Esophagus (tissue), 2 donors: Measurements from ENCODE around the gene FAM163B. TPM values are rescaled to one million over a fixed set of nuclear protein-coding genes. Genes with fewer than 3 reads are reported as not detected.

ENCODE experiments used
- H3K27ac ChIP-seq, 2 donors: one replicate each; pipeline ENCODE4 v1.5.1; 2013; ENCODE audit warnings: low read depth in 2 of 2, mild to moderate bottlenecking in 2 of 2, inconsistent platforms in 1 of 2, low read length in 1 of 2, moderate library complexity in 1 of 2
- H3K27me3 ChIP-seq, 2 donors: one replicate each; pipeline ENCODE4 v1.6.1; 2013; ENCODE audit warnings: low read length in 2 of 2, control low read depth in 1 of 2, mild to moderate bottlenecking in 1 of 2; ENCODE audit not compliant: insufficient read depth in 2 of 2, control insufficient read depth in 1 of 2
- H3K36me3 ChIP-seq, 2 donors: one replicate each; pipeline ENCODE4 v1.6.1; 2013; ENCODE audit warnings: low read length in 1 of 2; ENCODE audit not compliant: control insufficient read depth in 2 of 2, insufficient read depth in 2 of 2
- H3K4me1 ChIP-seq, 2 donors: one replicate each; pipeline ENCODE4 v1.6.1; 2013; ENCODE audit warnings: low read length in 1 of 2; ENCODE audit not compliant: control insufficient read depth in 2 of 2, insufficient read depth in 2 of 2
- H3K4me3 ChIP-seq, 2 donors: one replicate each; pipeline ENCODE4 v1.5.1; 2013; ENCODE audit warnings: low read length in 2 of 2, mild to moderate bottlenecking in 2 of 2, low read depth in 1 of 2, moderate library complexity in 1 of 2
- H3K9me3 ChIP-seq, 2 donors: one replicate each; pipeline ENCODE4 v1.6.1; 2013; ENCODE audit warnings: mild to moderate bottlenecking in 2 of 2, low read depth in 1 of 2, low read length in 1 of 2, moderate library complexity in 1 of 2; ENCODE audit not compliant: control insufficient read depth in 2 of 2, insufficient read depth in 1 of 2
- WGBS, 2 donors: extraction: QIAGEN DNeasy Blood & Tissue Kit; methylation state at CpG; one replicate each; pipeline ENCODE4 v1.1.7; 2013; 5-methylcytosine and 5-hydroxymethylcytosine counted together
- polyA plus RNA-seq, 2 donors: library from polyadenylated mRNA; stranded (reverse); fragments of 200-250 nt; gene quantifications; one replicate each; pipeline ENCODE4 v1.2.3, GENCODE V29; 2013
- donor health status: healthy with polysubstance abuse.
- donor health status: Bipolar disorder and iron deficiency.

Gene FAM163B
- polyA plus RNA-seq, 2 donors: not detected

DNA sequence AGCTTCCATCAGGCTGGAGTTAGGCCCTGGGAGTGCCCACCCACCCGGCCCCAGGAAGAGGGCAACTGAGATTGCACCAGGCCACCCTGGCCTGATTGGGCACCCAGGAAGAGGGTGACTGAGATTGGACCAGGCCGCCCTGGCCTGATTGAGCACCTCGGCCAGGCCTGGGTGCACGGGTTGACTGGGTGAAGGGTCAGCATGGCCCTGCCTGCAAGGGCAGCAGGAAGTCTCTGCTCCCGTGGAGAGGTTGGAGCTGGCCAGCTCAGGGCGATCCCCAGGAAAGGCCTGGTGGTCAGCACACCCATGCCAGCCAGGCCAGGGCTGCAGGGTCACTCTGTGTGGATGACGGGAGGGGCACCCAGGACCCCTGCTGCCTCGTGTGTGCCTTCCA is 62.9 kb downstream of the FAM163B start:
- Histone ChIP-seq H3K4me3 (no peak overlapping the region), H3K27ac (no peak overlapping the region), H3K9me3 (no peaks in the 10 kb centered on the region), H3K36me3 (no peaks in the 10 kb centered on the region), H3K4me1 (peaks cover 3 to 5% of the 10 kb centered on the region in 2 donors), H3K27me3 (no peaks in the 10 kb centered on the region)
- WGBS, 2 donors: 69 to 75% methylated on average over 8 of the region's 8 CpGs

DNA sequence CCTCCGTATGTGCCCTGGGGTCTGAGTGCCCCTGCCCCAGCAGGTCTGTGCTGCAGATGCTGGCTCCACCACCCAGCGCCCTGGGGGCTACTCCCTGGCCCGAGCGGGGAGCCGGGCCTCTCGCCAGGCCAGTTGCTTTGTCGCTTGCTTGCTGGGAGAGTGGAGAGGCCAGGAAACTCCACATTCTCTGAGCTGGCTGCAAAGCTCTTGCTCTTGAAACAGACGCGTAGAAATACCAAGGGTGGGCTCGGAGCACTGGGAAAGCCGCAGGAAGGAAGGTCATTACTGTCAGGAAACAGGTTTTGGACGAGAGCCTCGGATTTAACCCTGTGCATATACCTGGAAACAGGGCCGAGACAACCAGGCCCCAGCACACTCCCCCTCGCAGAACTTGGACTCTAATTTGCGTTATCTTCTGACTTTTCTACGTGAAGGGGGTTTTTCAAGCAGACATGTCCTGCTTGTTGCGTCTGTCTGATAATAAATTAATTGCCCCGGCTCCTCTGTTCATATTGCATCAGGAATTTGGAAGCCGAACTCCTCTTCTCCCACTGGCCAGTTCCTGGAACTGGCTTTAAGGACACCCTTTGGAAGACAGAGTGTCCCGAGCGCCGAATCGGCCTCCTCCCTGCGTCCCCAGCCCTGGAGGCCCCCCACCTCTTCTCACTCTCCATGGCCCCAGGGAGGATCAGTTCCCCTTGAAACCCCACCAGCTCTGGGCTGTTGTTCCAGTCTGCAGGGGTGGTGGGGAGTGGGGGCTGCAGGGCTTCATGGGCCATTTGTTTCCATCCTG is 63.5 kb downstream of the FAM163B start:
- Histone ChIP-seq H3K9me3 (no peaks in the 10 kb centered on the region), H3K36me3 (no peaks in the 10 kb centered on the region), H3K27ac (no peak overlapping the region), H3K27me3 (no peaks in the 10 kb centered on the region), H3K4me3 (no peak overlapping the region), H3K4me1 (peaks cover 3 to 5% of the 10 kb centered on the region in 2 donors)
- WGBS, 2 donors: 59% methylated on average over 25 of the region's 25 CpGs

DNA sequence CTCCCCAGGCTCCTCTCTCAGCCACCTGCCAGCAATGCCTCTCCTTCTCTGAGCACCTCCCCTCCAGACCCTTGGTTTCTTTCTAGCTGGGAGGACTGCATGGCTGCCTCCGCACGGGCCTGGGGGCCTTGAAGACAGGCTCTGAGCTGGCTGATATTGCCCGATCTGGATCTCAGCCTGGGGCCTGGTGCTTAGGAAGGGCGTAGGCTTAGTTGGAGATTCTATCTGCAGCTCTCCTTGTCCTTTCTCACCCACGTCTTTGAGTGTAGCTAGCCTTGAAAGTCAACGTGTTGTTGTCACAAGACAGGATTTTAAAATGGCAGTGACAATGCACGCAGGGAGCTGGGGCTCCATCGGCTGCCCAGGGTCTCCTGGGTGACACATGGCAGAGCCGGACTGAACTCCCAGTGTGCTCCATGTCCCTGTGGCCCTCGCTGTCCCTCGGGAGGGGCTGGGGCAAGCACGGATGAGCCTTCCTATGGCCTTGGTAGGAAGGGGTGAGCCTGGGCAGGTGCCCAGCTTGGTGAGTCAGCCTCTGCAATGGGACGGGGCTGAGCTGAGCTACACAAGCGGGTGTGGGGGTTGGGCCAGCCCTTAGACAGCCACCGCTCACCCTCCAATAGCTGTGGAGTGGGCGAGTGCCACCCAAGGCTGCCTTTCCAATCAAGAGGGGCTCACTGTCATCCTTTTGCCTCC is 65.3 kb downstream of the FAM163B start:
- Histone ChIP-seq H3K27ac (no peak overlapping the region), H3K9me3 (no peaks in the 10 kb centered on the region), H3K4me3 (no peak overlapping the region), H3K36me3 (no peaks in the 10 kb centered on the region), H3K4me1 (peaks cover 3 to 5% of the 10 kb centered on the region in 2 donors), H3K27me3 (no peaks in the 10 kb centered on the region)
- WGBS, 2 donors: 79 to 80% methylated on average over 16 of the region's 16 CpGs

DNA sequence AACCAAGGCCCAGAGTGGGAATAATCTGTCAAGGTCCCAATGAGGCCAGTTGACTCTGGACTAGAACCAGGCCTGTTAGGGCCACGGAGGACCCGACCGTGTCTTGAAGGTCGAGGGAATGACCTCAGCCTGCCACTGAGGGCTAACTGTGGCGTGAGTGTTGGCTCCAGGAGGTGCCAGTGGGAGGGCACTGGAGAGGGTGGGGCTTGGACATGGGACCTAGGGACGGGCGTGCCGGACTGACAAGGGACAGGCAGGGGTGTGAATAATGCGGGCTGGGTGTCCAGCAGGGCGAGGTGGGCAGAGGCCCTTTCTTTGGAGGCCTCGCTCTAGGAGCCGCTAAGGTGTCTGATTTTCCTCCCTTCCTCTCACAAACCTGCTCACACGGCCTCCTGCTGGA is 67.2 kb downstream of the FAM163B start:
- Histone ChIP-seq H3K4me3 (no peak overlapping the region), H3K4me1 (peaks cover 5 to 10% of the 10 kb centered on the region in 2 donors), H3K27me3 (no peaks in the 10 kb centered on the region), H3K27ac (no peak overlapping the region), H3K36me3 (no peaks in the 10 kb centered on the region), H3K9me3 (no peaks in the 10 kb centered on the region)
- 80 to 82% methylated on average over 13 of the region's 13 CpGs for WGBS, 2 donors

DNA sequence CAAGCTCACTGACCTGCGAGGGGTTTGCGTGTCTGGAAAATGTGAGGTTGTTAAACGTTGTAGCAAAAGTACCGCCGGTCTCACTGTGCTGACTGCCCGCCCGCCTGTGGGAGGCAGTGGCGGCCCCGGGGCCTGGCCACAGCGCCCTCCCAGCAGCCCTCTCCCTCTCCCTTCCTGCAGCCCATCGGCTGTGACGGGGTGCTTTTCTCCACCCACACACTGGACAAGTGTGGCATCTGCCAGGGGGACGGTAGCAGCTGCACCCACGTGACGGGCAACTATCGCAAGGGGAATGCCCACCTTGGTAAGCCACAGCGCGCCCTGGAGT is 68.5 kb downstream of the FAM163B start:
- no peaks in the 10 kb centered on the region for H3K27me3 ChIP-seq
- H3K27ac ChIP-seq: no peak overlapping the region
- no peak overlapping the region for H3K4me3 ChIP-seq
- no peaks in the 10 kb centered on the region for H3K9me3 ChIP-seq
- H3K36me3 ChIP-seq: no peaks in the 10 kb centered on the region
- 69 to 83% methylated on average over 17 to 18 of the region's 18 CpGs for WGBS, 2 donors
- peaks cover 2 to 10% of the 10 kb centered on the region in 2 donors for H3K4me1 ChIP-seq

DNA sequence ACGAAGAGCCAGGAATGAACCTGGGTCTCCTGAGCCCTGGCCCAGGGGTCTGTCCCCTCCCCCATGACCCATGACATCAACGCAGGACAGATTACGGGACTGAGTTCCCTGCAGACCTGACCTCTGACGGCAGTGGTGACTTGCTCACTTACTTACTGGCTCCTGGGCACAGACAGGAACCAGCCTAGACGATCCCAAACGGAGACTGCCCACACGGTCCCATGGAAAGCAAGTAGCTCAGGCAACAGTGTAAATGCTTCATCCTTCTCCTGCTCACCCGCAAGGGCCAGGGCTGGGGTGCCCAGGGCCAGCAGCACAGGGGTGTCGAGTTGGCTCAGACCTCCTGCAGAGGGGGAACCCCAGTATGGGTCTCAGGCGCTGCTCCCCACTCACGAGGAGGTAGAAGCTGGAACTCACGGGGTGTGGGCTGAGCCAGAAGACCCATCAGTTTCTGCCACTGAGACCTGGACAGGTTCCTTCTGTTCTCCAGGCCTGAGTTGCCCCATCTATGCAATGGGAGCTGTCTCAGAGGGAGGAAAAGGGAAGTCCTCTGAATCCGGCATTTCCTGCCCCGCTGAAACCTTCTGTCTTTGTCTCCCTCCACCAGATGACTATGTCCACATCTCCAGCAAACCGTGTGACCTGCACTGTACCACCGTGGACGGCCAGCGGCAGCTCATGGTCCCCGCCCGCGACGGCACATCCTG is 69.0 kb downstream of the FAM163B start:
- Histone ChIP-seq H3K4me1 (peaks cover 2 to 10% of the 10 kb centered on the region in 2 donors), H3K36me3 (no peaks in the 10 kb centered on the region), H3K9me3 (no peaks in the 10 kb centered on the region), H3K27ac (no peak overlapping the region), H3K4me3 (no peak overlapping the region), H3K27me3 (no peaks in the 10 kb centered on the region)
- 72% methylated on average over 22 of the region's 22 CpGs for WGBS, 2 donors

DNA sequence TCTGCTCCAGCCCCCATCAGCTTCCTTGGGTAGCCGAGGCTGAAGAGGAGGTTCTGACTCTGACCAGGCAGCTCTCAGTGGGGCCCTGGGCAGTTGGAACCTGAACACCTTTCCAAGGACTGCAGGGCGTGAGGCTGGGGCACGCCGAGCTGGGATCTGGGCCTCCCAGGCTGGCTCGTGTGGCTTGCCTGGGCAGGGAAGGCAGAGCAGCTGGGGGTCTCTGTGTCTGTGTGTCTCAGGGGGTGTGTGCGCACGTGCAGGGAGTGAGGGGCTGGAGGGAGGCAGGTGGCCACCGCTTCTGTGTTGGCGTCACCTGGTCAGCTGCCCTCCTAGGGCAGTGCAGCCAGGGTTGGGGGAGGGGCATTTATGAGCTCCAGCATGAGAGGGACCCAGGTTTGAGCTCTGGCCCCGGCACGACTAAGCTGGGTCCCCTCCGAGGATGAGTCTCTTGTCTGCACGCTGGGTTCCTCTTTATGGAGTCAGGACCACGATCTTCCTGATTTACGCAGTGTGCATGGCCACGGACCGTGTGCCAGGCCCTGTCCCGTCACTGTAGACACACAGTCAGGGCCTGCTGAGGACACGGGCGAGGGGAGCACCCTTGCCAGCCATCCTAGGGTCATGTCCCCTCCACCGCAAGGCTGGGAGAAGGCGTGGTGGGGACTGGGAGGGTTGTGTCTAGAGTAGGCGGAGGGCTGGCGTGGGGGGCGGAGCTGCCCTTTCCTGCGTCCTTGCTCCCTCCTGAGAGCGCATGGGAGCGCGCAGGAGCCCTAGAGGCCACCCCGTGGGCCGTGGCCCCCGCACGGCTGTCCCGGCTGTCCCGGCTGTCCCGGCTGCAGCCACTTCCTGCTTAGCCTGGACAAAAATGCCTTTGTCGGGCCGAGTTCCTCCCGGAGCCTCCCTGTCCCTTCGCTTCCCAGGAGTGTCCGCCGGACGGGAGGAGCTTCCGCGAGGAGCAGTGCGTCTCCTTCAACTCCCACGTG is 70.0 kb downstream of the FAM163B start:
- WGBS, 2 donors: 45 to 56% methylated on average over 40 to 47 of the region's 47 CpGs
- Histone ChIP-seq H3K9me3 (no peaks in the 10 kb centered on the region), H3K27me3 (no peaks in the 10 kb centered on the region), H3K4me1 (peaks cover 2 to 7% of the 10 kb centered on the region in 2 donors), H3K36me3 (no peaks in the 10 kb centered on the region), H3K4me3 (no peak overlapping the region), H3K27ac (no peak overlapping the region)

DNA sequence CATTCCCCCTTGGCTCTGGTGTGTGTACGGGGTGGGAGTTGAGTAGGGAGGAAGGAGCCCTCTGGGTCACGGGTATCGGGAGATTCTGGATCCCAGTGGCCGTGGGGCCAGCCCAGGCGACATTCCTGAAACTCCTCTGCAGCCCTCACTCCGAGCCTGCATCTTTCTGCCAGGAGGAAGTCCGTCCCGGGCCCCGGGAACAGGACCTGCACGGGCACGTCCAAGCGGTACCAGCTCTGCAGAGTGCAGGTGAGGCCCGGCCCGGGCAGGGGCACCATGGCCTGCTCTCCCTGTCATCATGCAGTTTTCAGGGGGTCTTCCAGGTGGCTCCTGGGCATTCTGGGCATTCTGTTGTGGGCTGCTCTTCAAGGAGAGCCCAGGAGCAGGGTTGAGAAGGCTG is 71.0 kb downstream of the FAM163B start:
- Histone ChIP-seq H3K4me1 (peaks cover 2 to 7% of the 10 kb centered on the region in 2 donors), H3K36me3 (no peaks in the 10 kb centered on the region), H3K27ac (no peak overlapping the region), H3K4me3 (no peak overlapping the region), H3K9me3 (no peaks in the 10 kb centered on the region), H3K27me3 (no peaks in the 10 kb centered on the region)
- 58 to 76% methylated on average over 14 of the region's 14 CpGs for WGBS, 2 donors

DNA sequence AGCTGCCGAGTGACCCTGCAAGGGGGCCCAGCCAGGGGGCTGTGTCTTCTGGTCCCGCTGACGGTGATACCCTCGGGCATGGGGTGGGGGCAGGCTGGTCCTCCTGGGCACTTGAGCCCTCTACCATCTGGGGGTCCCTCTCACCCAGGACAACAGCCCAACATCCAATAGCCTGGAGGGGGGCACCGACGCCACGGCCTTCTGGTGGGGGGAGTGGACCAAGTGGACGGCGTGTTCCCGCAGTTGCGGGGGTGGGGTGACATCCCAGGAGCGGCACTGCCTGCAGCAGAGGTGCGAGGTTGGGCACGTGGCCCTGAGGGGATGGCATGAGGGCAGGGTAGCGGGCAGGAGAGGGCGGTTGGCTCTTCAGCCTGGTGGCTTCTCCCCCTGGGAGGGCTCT is 71.9 kb downstream of the FAM163B start:
- Histone ChIP-seq H3K9me3 (no peaks in the 10 kb centered on the region), H3K36me3 (no peaks in the 10 kb centered on the region), H3K4me1 (peaks cover 2 to 7% of the 10 kb centered on the region in 2 donors), H3K27ac (no peak overlapping the region), H3K4me3 (no peak overlapping the region), H3K27me3 (no peaks in the 10 kb centered on the region)
- WGBS, 2 donors: 88 to 90% methylated on average over 10 to 16 of the region's 16 CpGs
